H1 (cell line): ENCODE results near the gene GALNT4. TPM values are rescaled to one million over a fixed set of nuclear protein-coding genes. Genes with fewer than 3 reads are reported as not detected.
A peak's percentile ranks its signal among the peaks of the same experiment; 100 is the strongest.

Experiments used
- CTCF ChIA-PET: fragments of 300-600 bp; sonication (Branson Sonifier 250); formaldehyde crosslinking; loops from one replicate; lab custom pipeline; 2021; ENCODE audit not compliant: partially characterized antibody; lab: Charles Lee
- POLR2A ChIA-PET: fragments of 300-600 bp; sonication (Branson Sonifier 250); formaldehyde crosslinking; loops from one replicate; lab custom pipeline; 2021; ENCODE audit warnings: inconsistent platforms; ENCODE audit not compliant: partially characterized antibody; lab: Charles Lee
- DNase-seq, 2 experiments: peaks; one replicate each; pipeline versions ENCODE4 v3.0.0 to v3.0.0-alpha.2; 2010 to 2022; ENCODE audit warnings: low spot score in 2 of 2, low read depth in 1 of 2, mixed read lengths in 1 of 2
- FAIRE-seq: peaks from 2 replicates; lab custom pipeline; 2011; peaks lifted over from hg19 to GRCh38; lab: Jason Lieb, UNC
- H2AFZ ChIP-seq: 2 replicates; pipeline ENCODE4 v1.8.1; 2012; ENCODE audit warnings: low read length, inconsistent platforms
- H2AK5ac ChIP-seq: 2 replicates; pipeline ENCODE4 v1.6.1; 2013; ENCODE audit warnings: low read depth, low read length
- H2BK120ac ChIP-seq: replicated peaks from 2 replicates; pipeline ENCODE3; 2013; ENCODE audit warnings: low read depth, low read length, inconsistent platforms
- H2BK12ac ChIP-seq: 2 replicates; pipeline ENCODE4 v1.6.1; 2013; ENCODE audit warnings: low read depth, low read length
- H2BK15ac ChIP-seq: 2 replicates; pipeline ENCODE4 v1.6.1; 2013; ENCODE audit warnings: low read length
- H2BK20ac ChIP-seq: 2 replicates; pipeline ENCODE4 v1.6.1; 2013; ENCODE audit warnings: low read length
- H2BK5ac ChIP-seq: 2 replicates; pipeline ENCODE4 v1.6.1; 2013; ENCODE audit warnings: low read depth, low read length
- H3K14ac ChIP-seq: 2 replicates; pipeline ENCODE4 v1.6.1; 2013; ENCODE audit warnings: inconsistent platforms; ENCODE audit not compliant: insufficient read length
- H3K18ac ChIP-seq: 2 replicates; pipeline ENCODE4 v1.6.1; 2013; ENCODE audit warnings: low read length; ENCODE audit errors: extremely low read depth
- H3K23ac ChIP-seq: 2 replicates; pipeline ENCODE4 v1.6.1; 2013; ENCODE audit warnings: inconsistent platforms; ENCODE audit not compliant: insufficient read length
- H3K23me2 ChIP-seq: 2 replicates; pipeline ENCODE4 v1.6.1; 2013; ENCODE audit warnings: low read depth, low read length
- H3K27ac ChIP-seq: 2 replicates; pipeline ENCODE4 v1.6.1; 2011; ENCODE audit warnings: low read depth, low read length, inconsistent platforms
- H3K27me3 ChIP-seq, 4 experiments: replicated peaks in 1 of 4; 1 replicate in 1 of 4; 2 replicates in 3 of 4; pipeline versions ENCODE4 v1.6.1 to v1.8.1; 2011 to 2013; ENCODE audit warnings: low read length in 3 of 4, mild to moderate bottlenecking in 3 of 4, inconsistent platforms in 2 of 4, mixed read lengths in 2 of 4, moderate library complexity in 1 of 4; ENCODE audit not compliant: control insufficient read depth in 3 of 4, insufficient read depth in 3 of 4; ENCODE audit errors: extremely low read depth in 1 of 4
- H3K36me3 ChIP-seq, 4 experiments: 2 replicates each; pipeline versions ENCODE4 v1.6.1 to v1.8.1; 2011 to 2013; ENCODE audit warnings: mild to moderate bottlenecking in 4 of 4, low read length in 3 of 4, moderate library complexity in 2 of 4, control low read depth in 1 of 4, inconsistent platforms in 1 of 4; ENCODE audit not compliant: insufficient read depth in 4 of 4, control insufficient read depth in 2 of 4
- H3K4ac ChIP-seq: replicated peaks from 2 replicates; pipeline ENCODE3; 2013; ENCODE audit warnings: low read length, low read depth, mixed read lengths, inconsistent platforms; ENCODE audit not compliant: insufficient read length
- H3K4me1 ChIP-seq, 4 experiments: replicated peaks in 1 of 4; 1 replicate in 1 of 4; 2 replicates in 3 of 4; pipeline versions ENCODE4 v1.6.1 to v1.8.1; 2011 to 2013; ENCODE audit warnings: low read length in 3 of 4, inconsistent platforms in 2 of 4, mixed read lengths in 1 of 4; ENCODE audit not compliant: insufficient read depth in 4 of 4, control insufficient read depth in 3 of 4
- H3K4me2 ChIP-seq, 2 experiments: 2 replicates each; pipeline versions ENCODE4 v1.6.1 to v1.8.1; 2011 to 2013; ENCODE audit warnings: low read depth in 2 of 2, low read length in 2 of 2, control low read depth in 1 of 2, inconsistent platforms in 1 of 2, mild to moderate bottlenecking in 1 of 2; ENCODE audit not compliant: insufficient read depth in 1 of 2
- H3K4me3 ChIP-seq, 4 experiments: fragments of 200-600, 300-600 bp in 1 of 4; sonication (generic), shearing (Covaris generic), sonication (Bioruptor Twin) in 1 of 4; 2 replicates each; pipeline versions ENCODE4 v1.5.1 to v1.8.1; 2011 to 2016; ENCODE audit warnings: low read length in 4 of 4, low read depth in 3 of 4, control low read depth in 2 of 4, inconsistent platforms in 2 of 4, mild to moderate bottlenecking in 2 of 4, mixed read lengths in 1 of 4, moderate library complexity in 1 of 4; ENCODE audit not compliant: insufficient read depth in 2 of 4; ENCODE audit errors: extremely low read depth in 1 of 4
- H3K56ac ChIP-seq: replicated peaks from 2 replicates; pipeline ENCODE3; 2013; ENCODE audit warnings: low read depth, mild to moderate bottlenecking, mixed read lengths, low read length, inconsistent platforms; ENCODE audit not compliant: insufficient read length
- H3K79me1 ChIP-seq: 2 replicates; pipeline ENCODE4 v1.6.1; 2013; ENCODE audit warnings: low read depth, low read length, control low read depth
- H3K79me2 ChIP-seq, 2 experiments: 2 replicates each; pipeline versions ENCODE4 v1.6.1 to v1.8.1; 2012 to 2013; ENCODE audit warnings: low read length in 2 of 2, mild to moderate bottlenecking in 2 of 2, inconsistent platforms in 1 of 2; ENCODE audit not compliant: insufficient read depth in 2 of 2, control insufficient read depth in 1 of 2
- H3K9ac ChIP-seq, 4 experiments: replicated peaks in 1 of 4; 1 replicate in 1 of 4; 2 replicates in 3 of 4; pipeline versions ENCODE4 v1.6.1 to v1.8.1; 2011 to 2013; ENCODE audit warnings: low read depth in 3 of 4, low read length in 3 of 4, control low read depth in 2 of 4, mild to moderate bottlenecking in 2 of 4, moderate library complexity in 2 of 4, inconsistent platforms in 1 of 4; ENCODE audit errors: extremely low read depth in 1 of 4
- H3K9me3 ChIP-seq, 2 experiments: 2 replicates each; pipeline versions ENCODE4 v1.6.1 to v1.8.1; 2012 to 2013; ENCODE audit warnings: mild to moderate bottlenecking in 2 of 2, moderate library complexity in 2 of 2, control low read depth in 1 of 2, inconsistent platforms in 1 of 2, low read depth in 1 of 2, low read length in 1 of 2, mixed read lengths in 1 of 2; ENCODE audit not compliant: insufficient read depth in 2 of 2
- H4K20me1 ChIP-seq, 2 experiments: replicated peaks in 1 of 2; 2 replicates each; pipeline versions ENCODE3 to v1.8.1; 2011 to 2013; ENCODE audit warnings: inconsistent platforms in 2 of 2, low read length in 2 of 2, mild to moderate bottlenecking in 1 of 2; ENCODE audit not compliant: insufficient read depth in 2 of 2, control insufficient read depth in 1 of 2
- H4K5ac ChIP-seq: 2 replicates; pipeline ENCODE4 v1.6.1; 2013; ENCODE audit warnings: low read length, low read depth, mixed read lengths, inconsistent platforms; ENCODE audit not compliant: insufficient read length
- H4K8ac ChIP-seq: 2 replicates; pipeline ENCODE4 v1.8.0; 2013; ENCODE audit warnings: mild to moderate bottlenecking, moderate library complexity, low read length, inconsistent platforms; ENCODE audit not compliant: insufficient read depth; ENCODE audit errors: extremely low read depth
- H4K91ac ChIP-seq: replicated peaks from 2 replicates; pipeline ENCODE3; 2013; ENCODE audit warnings: low read length, mixed read lengths, inconsistent platforms; ENCODE audit not compliant: insufficient read length
- FOSL1 ChIP-seq: IDR thresholded peaks from 2 replicates; pipeline ENCODE4 v1.6.1; 2011; ENCODE audit warnings: mild to moderate bottlenecking, low read depth, low read length, moderate library complexity; ENCODE audit not compliant: insufficient read depth
- HDAC6 ChIP-seq: IDR thresholded peaks from one replicate; pipeline ENCODE4 v1.7.1; 2012; ENCODE audit warnings: low read depth, mild to moderate bottlenecking, inconsistent platforms, low read length, moderate library complexity
- JUN ChIP-seq: IDR thresholded peaks from 2 replicates; pipeline ENCODE4 v1.6.1; 2011; ENCODE audit warnings: low read depth, mild to moderate bottlenecking, improper control_type of control experiment, low read length
- JUND ChIP-seq: IDR thresholded peaks from 2 replicates; pipeline ENCODE4 v1.6.1; 2011; ENCODE audit warnings: mild to moderate bottlenecking, improper control_type of control experiment, low read length
- NANOG ChIP-seq: IDR thresholded peaks from 2 replicates; pipeline ENCODE4 v1.6.1; 2011; ENCODE audit warnings: low read length, low read depth, mild to moderate bottlenecking, inconsistent platforms; ENCODE audit not compliant: insufficient read depth, poor library complexity, severe bottlenecking
- RXRA ChIP-seq: IDR thresholded peaks from 2 replicates; pipeline ENCODE4 v1.6.1; 2011; ENCODE audit warnings: low read depth, mild to moderate bottlenecking, low read length, moderate library complexity; ENCODE audit not compliant: insufficient read depth
- TCF12 ChIP-seq: IDR thresholded peaks from 2 replicates; pipeline ENCODE4 v1.6.1; 2011; ENCODE audit warnings: low read depth, mild to moderate bottlenecking, low read length
- WGBS, 2 experiments: shearing (Covaris generic) in 1 of 2; methylation state at CpG; one replicate each; pipeline versions ENCODE4 v1.1.6 to v1.1.7; 2013 to 2015; ENCODE audit warnings: low lambda C conversion rate in 2 of 2, mixed read lengths in 2 of 2, inconsistent platforms in 1 of 2, low coverage in 1 of 2, missing lambda C conversion rate in 1 of 2; ENCODE audit not compliant: insufficient replicate concordance in 2 of 2, insufficient coverage in 1 of 2, insufficient read length in 1 of 2; ENCODE audit errors: extremely low coverage in 1 of 2, missing lambda C conversion rate in 1 of 2; 5-methylcytosine and 5-hydroxymethylcytosine counted together
- polyA plus RNA-seq, 7 experiments: library from polyadenylated mRNA; depleted of rRNA in 3 of 7; stranded (reverse) in 5 of 7; unstranded in 2 of 7; fragments of >200 nt in 5 of 7; fragments of 200-250 nt in 2 of 7; gene quantifications; 1 replicate in 5 of 7; 2 replicates in 1 of 7; 4 replicates in 1 of 7; pipeline versions ENCODE4 v1.2.1 to v1.2.3, GENCODE V29; 2011 to 2013; ENCODE audit warnings: missing spikeins in 2 of 7, mixed read lengths in 2 of 7
- total RNA-seq: library from RNA; stranded (reverse); fragmentation: NEBNext Ultra II Directional; extraction: Animal tissue kit (Norgen Biotek cat#: 25700); gene quantifications from 2 replicates; pipeline ENCODE4 v1.2.1, GENCODE V29; 2021

The GALNT4 gene
- total and polyA plus RNA-seq, 2 of the 8 experiments (the other 6 are each of a cell fraction or from before 2014, with no cell fraction given), result 0.45 to 3.3 TPM

GRCh38 chr12:89516633-89517032 lies 8.0 kb downstream of the GALNT4 start:
- TF ChIP-seq JUND (no peak), JUN (no peak), TCF12 (no peak), NANOG (no peak), RXRA (no peak), HDAC6 (no peak), FOSL1 (no peak)
- Histone ChIP-seq H3K23me2 (no peaks in the 10 kb centered on the region), H2BK120ac (no peak overlapping the region), H3K27ac (no peak overlapping the region), H2BK20ac (no peak overlapping the region), H4K91ac (no peak overlapping the region), H2AK5ac (peak overlapping the region; percentile 40; the same call in 1 of the 2 replicates), H3K9ac (no peak overlapping the region), H2AFZ (no peak overlapping the region), H3K9me3 (no peaks in the 10 kb centered on the region), H2BK5ac (no peak overlapping the region), H2BK15ac (no peak overlapping the region), H3K23ac (no peak overlapping the region), H3K4me3 (no peak overlapping the region), H3K4ac (no peak overlapping the region), H4K5ac (no peak overlapping the region), H2BK12ac (0 out of 2 replicates have a peak overlapping the region, but pooled peaks have one; percentile 12), H3K4me2 (no peak overlapping the region), H3K18ac (no peak overlapping the region), H3K27me3 (no peaks in the 10 kb centered on the region), H3K14ac (no peak overlapping the region), H3K36me3 (no peaks in the 10 kb centered on the region), H3K4me1 (peaks cover 0 to 3% (median 2%) of the 10 kb centered on the region in 4 experiments; a peak in 3 of 7 replicates), H4K20me1 (no peaks in the 10 kb centered on the region), H4K8ac (no peak overlapping the region), H3K56ac (no peak overlapping the region), H3K79me2 (peaks cover 0 to 4% of the 10 kb centered on the region in 2 experiments; a peak in 1 of 4 replicates), H3K79me1 (0 out of 2 replicates have a peak, but pooled peaks cover 2% of the 10 kb centered on the region)
- WGBS, 2 experiments, result 66% methylated on average over 4 of the region's 4 CpGs; no CpG with 5 or more reads in 1 of the 2 experiments
- POLR2A ChIA-PET, result no interaction called here
- CTCF ChIA-PET, result interaction anchor here (0.7 to 2.5 kb wide), 4 partner anchors 20 to 91 kb away, joined by 3 to 13 read pairs (median 4); no protein-coding TSS in a partner anchor
- DNase-seq, result no peak
- FAIRE-seq, result no peak
